Upper lobe of left lung (tissue), 6 donors: Measurements from ENCODE around the gene ADCY5. TPM values are rescaled to one million over a fixed set of nuclear protein-coding genes. Genes with fewer than 3 reads are reported as not detected.

Experiments
- ATAC-seq, 2 donors: fragments of 200-7000 bp; cut with Tn5 transposase; one replicate each; pipeline ENCODE4 v1.9.1; 2022; ENCODE audit warnings: mild to moderate bottlenecking in 2 of 2, moderate library complexity in 2 of 2; ENCODE audit not compliant: low FRiP score in 2 of 2
- DNase-seq, 2 donors: peaks; one replicate each; pipeline ENCODE4 v3.0.0-alpha.2; 2019 to 2020
- H3K27ac ChIP-seq, 4 donors: fragments of 200-600 bp; sonication (generic); one replicate each; pipeline ENCODE4 v1.5.1; 2016 to 2019
- H3K27me3 ChIP-seq, 4 donors: fragments of 200-600 bp; sonication (generic); one replicate each; pipeline ENCODE4 v1.5.1; 2017 to 2019
- H3K36me3 ChIP-seq, 4 donors: fragments of 200-600 bp; sonication (generic); one replicate each; pipeline ENCODE4 v1.5.1; 2016 to 2019
- H3K4me1 ChIP-seq, 4 donors: fragments of 200-600 bp; sonication (generic); one replicate each; pipeline ENCODE4 v1.5.1; 2018 to 2019
- H3K4me3 ChIP-seq, 4 donors: fragments of 200-600 bp; sonication (generic); one replicate each; pipeline ENCODE4 v1.5.1; 2017 to 2019; ENCODE audit warnings: mild to moderate bottlenecking in 2 of 4, moderate library complexity in 1 of 4
- H3K9me3 ChIP-seq, 4 donors: fragments of 200-600 bp; sonication (generic); one replicate each; pipeline ENCODE4 v1.5.1; 2018 to 2019
- EP300 ChIP-seq, 4 donors: sonication (generic); formaldehyde crosslinking; IDR thresholded peaks; one replicate each; pipeline ENCODE4 v1.5.1; 2017; ENCODE audit warnings: antibody characterized with exemption in 4 of 4, control low read depth in 2 of 4
- POLR2A ChIP-seq, 4 donors: fragments of 450-650 bp; IDR thresholded peaks; one replicate each; pipeline ENCODE4 v1.5.1; 2016 to 2017; ENCODE audit warnings: antibody characterized with exemption in 4 of 4, mild to moderate bottlenecking in 2 of 4
- POLR2AphosphoS5 ChIP-seq, 2 donors: sonication (generic); formaldehyde crosslinking; IDR thresholded peaks; one replicate each; pipeline ENCODE4 v1.5.1; 2017; ENCODE audit warnings: antibody characterized with exemption in 2 of 2
- WGBS, 2 donors: methylation state at CpG; one replicate each; pipeline ENCODE4 v1.1.5; 2017 to 2018; 5-methylcytosine and 5-hydroxymethylcytosine counted together
- total RNA-seq, 6 donors: library from RNA; depleted of rRNA in 4 of 6; stranded (reverse); fragments of >200 nt in 4 of 6; gene quantifications; one replicate each; pipeline versions ENCODE4 v1.1.0 to v1.2.1, GENCODE V29; 2016 to 2021
- TF ChIP-seq, protein P1 (sequence below), 6 experiments: fragments of 450-650 bp in 4 of 6; fragments of 200-600 bp in 2 of 6; sonication (generic) in 2 of 6; IDR thresholded peaks; one replicate each; pipeline ENCODE4 v1.5.1; 2016 to 2019; ENCODE audit warnings: antibody characterized with exemption in 6 of 6
- donor health status: DM: no; HTN: no; CAD: no; lungs with moderate emphysema.
- donor health status: DM: no; HTN: yes; CAD: no; lungs with severe emphysema.

ADCY5 gene
- total RNA-seq, 6 donors from 2014 or later = 2.1 to 23.0 (median 3.2) TPM

- Histone ChIP-seq H3K27me3 (no peaks in the 10 kb centered on the region), H3K27ac (no peak overlapping the region), H3K9me3 (no peaks in the 10 kb centered on the region), H3K4me3 (no peak overlapping the region), H3K4me1 (no peaks in the 10 kb centered on the region), H3K36me3 (no peaks in the 10 kb centered on the region)
- TF ChIP-seq POLR2A (IDR thresholded peaks at IDR 0.05) (no peak), EP300 (IDR thresholded peaks at IDR 0.05) (no peak), POLR2AphosphoS5 (IDR thresholded peaks at IDR 0.05) (no peak)
- TF ChIP-seq, protein P1, sequence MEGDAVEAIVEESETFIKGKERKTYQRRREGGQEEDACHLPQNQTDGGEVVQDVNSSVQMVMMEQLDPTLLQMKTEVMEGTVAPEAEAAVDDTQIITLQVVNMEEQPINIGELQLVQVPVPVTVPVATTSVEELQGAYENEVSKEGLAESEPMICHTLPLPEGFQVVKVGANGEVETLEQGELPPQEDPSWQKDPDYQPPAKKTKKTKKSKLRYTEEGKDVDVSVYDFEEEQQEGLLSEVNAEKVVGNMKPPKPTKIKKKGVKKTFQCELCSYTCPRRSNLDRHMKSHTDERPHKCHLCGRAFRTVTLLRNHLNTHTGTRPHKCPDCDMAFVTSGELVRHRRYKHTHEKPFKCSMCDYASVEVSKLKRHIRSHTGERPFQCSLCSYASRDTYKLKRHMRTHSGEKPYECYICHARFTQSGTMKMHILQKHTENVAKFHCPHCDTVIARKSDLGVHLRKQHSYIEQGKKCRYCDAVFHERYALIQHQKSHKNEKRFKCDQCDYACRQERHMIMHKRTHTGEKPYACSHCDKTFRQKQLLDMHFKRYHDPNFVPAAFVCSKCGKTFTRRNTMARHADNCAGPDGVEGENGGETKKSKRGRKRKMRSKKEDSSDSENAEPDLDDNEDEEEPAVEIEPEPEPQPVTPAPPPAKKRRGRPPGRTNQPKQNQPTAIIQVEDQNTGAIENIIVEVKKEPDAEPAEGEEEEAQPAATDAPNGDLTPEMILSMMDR (IDR thresholded peaks at IDR 0.05) = no peak
- no peak for ATAC-seq
- no peak for DNase-seq
- 73 to 79% methylated on average over 5 of the region's 5 CpGs for WGBS, 2 donors
These were observed 141.8 kb downstream of the ADCY5 start for GRCh38 chr3:123307064-123307463.

DNA sequence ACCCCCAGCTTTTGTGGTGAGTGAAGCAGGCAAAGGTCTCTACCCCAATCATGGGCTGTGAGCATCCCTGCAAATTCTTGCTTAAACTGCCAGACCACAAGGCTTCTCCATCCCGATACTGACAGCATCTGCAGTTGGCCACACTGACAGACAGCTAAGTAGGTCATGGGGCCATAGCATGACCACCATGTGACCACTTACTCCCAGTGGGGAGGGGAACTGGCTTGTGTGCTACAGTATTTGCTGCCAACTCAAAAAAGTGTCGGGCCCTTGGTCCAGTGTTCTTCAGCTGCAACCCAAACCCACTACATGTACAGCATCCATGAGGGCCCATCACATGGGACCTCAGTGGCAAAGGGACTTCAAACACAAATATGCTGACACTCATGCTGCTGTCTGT is 143.7 kb downstream of the ADCY5 start:
- Histone ChIP-seq H3K9me3 (no peaks in the 10 kb centered on the region), H3K4me3 (no peak overlapping the region), H3K27ac (no peak overlapping the region), H3K36me3 (no peaks in the 10 kb centered on the region), H3K27me3 (no peaks in the 10 kb centered on the region), H3K4me1 (no peaks in the 10 kb centered on the region)
- ATAC-seq = no peak
- no peak for DNase-seq
- WGBS, 2 donors = 80 to 90% methylated on average over 1 to 2 of the region's 2 CpGs
- TF ChIP-seq POLR2A (IDR thresholded peaks at IDR 0.05) (no peak), EP300 (IDR thresholded peaks at IDR 0.05) (no peak)
- TF ChIP-seq, protein P1 (IDR thresholded peaks at IDR 0.05) = no peak

DNA sequence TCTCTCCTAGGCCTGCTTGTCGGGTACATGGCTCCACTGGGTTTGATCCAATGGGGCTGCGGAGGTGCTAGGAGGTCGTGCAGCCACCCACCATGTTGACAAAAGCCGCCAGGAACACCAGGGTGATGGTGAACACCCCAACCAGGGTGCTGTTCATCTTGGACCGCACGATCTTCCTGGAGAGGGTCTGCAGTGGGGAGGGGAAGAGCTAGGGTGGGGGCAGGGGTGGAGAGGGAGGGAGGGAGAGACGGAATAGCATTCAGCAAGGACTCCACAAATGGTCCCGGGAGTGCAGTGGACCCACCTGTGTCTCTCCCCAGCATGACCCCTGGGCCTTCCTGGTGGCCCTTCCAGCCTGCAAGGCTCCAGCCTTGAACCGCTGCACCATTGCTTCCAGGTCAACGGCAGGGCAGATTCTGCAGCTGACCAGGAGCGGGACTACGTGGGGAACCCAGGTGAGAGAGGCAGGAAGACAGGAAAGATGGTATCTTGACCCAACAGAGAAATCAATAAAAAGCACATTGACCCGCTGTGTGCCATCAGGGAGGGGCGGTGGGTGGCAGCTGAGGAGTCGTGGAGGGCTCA is 144.8 kb downstream of the ADCY5 start:
- Histone ChIP-seq H3K27me3 (no peaks in the 10 kb centered on the region), H3K36me3 (no peaks in the 10 kb centered on the region), H3K4me1 (no peaks in the 10 kb centered on the region), H3K4me3 (no peak overlapping the region), H3K27ac (no peak overlapping the region), H3K9me3 (no peaks in the 10 kb centered on the region)
- 84 to 87% methylated on average over 13 to 14 of the region's 15 CpGs for WGBS, 2 donors
- DNase-seq (no peak), ATAC-seq (no peak)
- no peak for TF ChIP-seq POLR2A (IDR thresholded peaks at IDR 0.05)
- no peak for TF ChIP-seq POLR2AphosphoS5 (IDR thresholded peaks at IDR 0.05)
- TF ChIP-seq, protein P1 (IDR thresholded peaks at IDR 0.05) = no peak
- TF ChIP-seq EP300 (IDR thresholded peaks at IDR 0.05) = no peak

- no peaks in the 10 kb centered on the region for H3K36me3 ChIP-seq
- no peaks in the 10 kb centered on the region for H3K9me3 ChIP-seq
- no peak for TF ChIP-seq EP300 (IDR thresholded peaks at IDR 0.05)
- TF ChIP-seq POLR2AphosphoS5 (IDR thresholded peaks at IDR 0.05) = no peak
- no peak for TF ChIP-seq POLR2A (IDR thresholded peaks at IDR 0.05)
- TF ChIP-seq, protein P1 (IDR thresholded peaks at IDR 0.05) = no peak
- no peaks in the 10 kb centered on the region for H3K27me3 ChIP-seq
- no peak overlapping the region for H3K27ac ChIP-seq
- peak in 1 of 2 donors; percentile 60 for DNase-seq
- WGBS, 2 donors = 82 to 91% methylated on average over 12 to 14 of the region's 14 CpGs
- no peak for ATAC-seq
- H3K4me3 ChIP-seq = no peak overlapping the region
- no peaks in the 10 kb centered on the region for H3K4me1 ChIP-seq
These were observed 145.9 kb downstream of the ADCY5 start for GRCh38 chr3:123302961-123303360.
